GM19099 (cell line): ENCODE results near the gene KRTAP4-5.
"Not testable (repeated sequence)": the region's sequence is repeated elsewhere in the genome, so short reads cannot be mapped to it uniquely, and the experiment has no call there.

Experiments
- POLR2A ChIP-seq: IDR thresholded peaks from 3 replicates; pipeline ENCODE4 v1.6.1; 2011; ENCODE audit warnings: low read depth; ENCODE audit not compliant: insufficient read length; ENCODE audit errors: extremely low read depth

Gene KRTAP4-5

GRCh38 chr17:41160648-41161047 is 11.0 kb upstream of the KRTAP4-5 start, which contains the start of gene KRTAP4-4:
KRTAP4-4 (minus strand) TSS chr17:41160748; CDS start chr17:41160691, 57 bp downstream.
- no peak for TF ChIP-seq POLR2A

- TF ChIP-seq POLR2A: no peak
Measured at GRCh38 chr17:41153856-41154255, 4.2 kb upstream of the KRTAP4-5 start.

GRCh38 chr17:41151525-41151924 is 1.9 kb upstream of the KRTAP4-5 start:
- no peak for TF ChIP-seq POLR2A

- TF ChIP-seq POLR2A: no peak
Measured at GRCh38 chr17:41150026-41150425, 401 bp upstream of the KRTAP4-5 start.

- no peak for TF ChIP-seq POLR2A
Measured at GRCh38 chr17:41147531-41148204, 2.0 kb downstream of the KRTAP4-5 start.

- no peak for TF ChIP-seq POLR2A
Measured at GRCh38 chr17:41145261-41145660, 4.4 kb downstream of the KRTAP4-5 start.

- no peak for TF ChIP-seq POLR2A
Measured at GRCh38 chr17:41144846-41145245, 4.8 kb downstream of the KRTAP4-5 start.

GRCh38 chr17:41141361-41141760 is 8.3 kb downstream of the KRTAP4-5 start:
- no peak for TF ChIP-seq POLR2A

- TF ChIP-seq POLR2A: no peak
Measured at GRCh38 chr17:41140360-41141131, 9.1 kb downstream of the KRTAP4-5 start, which contains the start of gene KRTAP4-6. KRTAP4-6 (minus strand) TSS chr17:41140544; CDS start chr17:41140487, 57 bp downstream.

GRCh38 chr17:41133880-41134735 is 15.5 kb downstream of the KRTAP4-5 start:
- TF ChIP-seq POLR2A: no peak

- TF ChIP-seq POLR2A: no peak
Measured at GRCh38 chr17:41131979-41132378, 17.6 kb downstream of the KRTAP4-5 start.

GRCh38 chr17:41127371-41127770 is 22.3 kb downstream of the KRTAP4-5 start:
- TF ChIP-seq POLR2A: no peak

GRCh38 chr17:41126412-41126811 is 23.2 kb downstream of the KRTAP4-5 start:
- TF ChIP-seq POLR2A: no peak

- TF ChIP-seq POLR2A: no peak
Measured at GRCh38 chr17:41125064-41125463, 24.6 kb downstream of the KRTAP4-5 start.

- not testable (repeated sequence) for TF ChIP-seq POLR2A
Measured at GRCh38 chr17:41123991-41124371, 25.6 kb downstream of the KRTAP4-5 start, which contains the start of gene KRTAP4-12. KRTAP4-12 (minus strand) TSS chr17:41124182; CDS start chr17:41124122, 60 bp downstream.
